Measurements from ENCODE around the gene PFDN4.

GRCh38 chr20:54165014-54165413 lies 42.9 kb upstream of the PFDN4 start:
- TF ChIP-seq POLR2A (IDR thresholded peaks at IDR 0.05) (no peak), CTCF (IDR thresholded peaks at IDR 0.05) (no peak)

Data from thyroid gland (tissue), 4 donors.